Parathyroid adenoma (tissue), 2 donors: ENCODE measurements around the gene UCMA.
"Not testable (repeated sequence)": the region's sequence is repeated elsewhere in the genome, so short reads cannot be mapped to it uniquely, and the experiment has no call there.

Experiments used
- H2AFZ ChIP-seq: fragments of 300-600 bp; sonication (generic); one replicate; pipeline ENCODE4 v1.7.0; 2017; ENCODE audit warnings: antibody characterized with exemption, mild to moderate bottlenecking
- H3K27ac ChIP-seq: fragments of 300-600 bp; sonication (generic); one replicate; pipeline ENCODE4 v1.7.0; 2017
- H3K27me3 ChIP-seq: fragments of 300-600 bp; sonication (generic); one replicate; pipeline ENCODE4 v1.7.0; 2017; ENCODE audit warnings: low read length; ENCODE audit not compliant: control insufficient read depth, insufficient read depth
- H3K36me3 ChIP-seq: fragments of 300-600 bp; sonication (generic); one replicate; pipeline ENCODE4 v1.7.0; 2017; ENCODE audit warnings: low read length; ENCODE audit not compliant: control insufficient read depth, insufficient read depth
- H3K4me1 ChIP-seq: fragments of 300-600 bp; sonication (generic); one replicate; pipeline ENCODE4 v1.7.0; 2017; ENCODE audit warnings: control low read depth
- H3K4me2 ChIP-seq: fragments of 300-600 bp; sonication (generic); one replicate; pipeline ENCODE4 v1.7.0; 2017; ENCODE audit warnings: low read length
- H3K4me3 ChIP-seq: fragments of 300-600 bp; sonication (generic); one replicate; pipeline ENCODE4 v1.7.0; 2017; ENCODE audit warnings: low read depth, low read length
- H3K79me2 ChIP-seq: fragments of 300-600 bp; sonication (generic); one replicate; pipeline ENCODE4 v1.7.0; 2017; ENCODE audit warnings: control low read depth
- H3K9ac ChIP-seq: fragments of 300-600 bp; sonication (generic); one replicate; pipeline ENCODE4 v1.7.0; 2017; ENCODE audit warnings: mild to moderate bottlenecking
- H3K9me3 ChIP-seq: fragments of 300-600 bp; sonication (generic); one replicate; pipeline ENCODE4 v1.7.0; 2017; ENCODE audit warnings: low read length; ENCODE audit not compliant: control insufficient read depth
- CTCF ChIP-seq: fragments of 300-600 bp; sonication (generic); IDR thresholded peaks from one replicate; pipeline ENCODE4 v1.7.0; 2017; ENCODE audit warnings: antibody characterized with exemption, mild to moderate bottlenecking
- donor health status: primary hyperparathyroidism.

The UCMA gene

GRCh38 chr10:13234172-13234571 lies at the start of gene UCMA:
Gene UCMA, minus strand, starts transcription at chr10:13234374. Its CDS starts 116 bp downstream, at chr10:13234258.
- Histone ChIP-seq H3K9me3 (no peaks in the 10 kb centered on the region), H3K4me1 (no peaks in the 10 kb centered on the region), H3K79me2 (no peaks in the 10 kb centered on the region), H3K27me3 (no peaks in the 10 kb centered on the region), H3K9ac (no peak within 1 kb of the TSS), H3K4me2 (no peak within 1 kb of the TSS), H3K27ac (no peak within 1 kb of the TSS), H3K4me3 (no peak within 1 kb of the TSS), H2AFZ (no peak within 1 kb of the TSS), H3K36me3 (no peaks in the 10 kb centered on the region)
- no peak for TF ChIP-seq CTCF

GRCh38 chr10:13282348-13282747 lies 48.2 kb upstream of the UCMA start:
- not testable (repeated sequence) for H3K9ac ChIP-seq, H3K27ac ChIP-seq, H3K36me3 ChIP-seq, H3K9me3 ChIP-seq, H3K4me1 ChIP-seq, H3K27me3 ChIP-seq, H3K79me2 ChIP-seq, H2AFZ ChIP-seq, H3K4me3 ChIP-seq, H3K4me2 ChIP-seq

- no peaks in the 10 kb centered on the region for H3K4me1 ChIP-seq
- H3K27ac ChIP-seq: no peak overlapping the region
- H3K27me3 ChIP-seq: no peaks in the 10 kb centered on the region
- H2AFZ ChIP-seq: no peak overlapping the region
- H3K9ac ChIP-seq: no peak overlapping the region
- H3K79me2 ChIP-seq: no peaks in the 10 kb centered on the region
- H3K4me2 ChIP-seq: no peak overlapping the region
- no peak for TF ChIP-seq CTCF
- no peak overlapping the region for H3K4me3 ChIP-seq
- H3K9me3 ChIP-seq: no peaks in the 10 kb centered on the region
- H3K36me3 ChIP-seq: no peaks in the 10 kb centered on the region
Measured at GRCh38 chr10:13276749-13277365, 42.7 kb upstream of the UCMA start.

GRCh38 chr10:13276146-13276545 lies 42.0 kb upstream of the UCMA start:
- H3K27ac ChIP-seq, H3K9me3 ChIP-seq, H3K4me1 ChIP-seq, H3K36me3 ChIP-seq, H3K79me2 ChIP-seq, H3K4me2 ChIP-seq, H3K9ac ChIP-seq, H3K4me3 ChIP-seq, H3K27me3 ChIP-seq, H2AFZ ChIP-seq: not testable (repeated sequence)

- no peaks in the 10 kb centered on the region for H3K9me3 ChIP-seq
- no peak overlapping the region for H3K4me2 ChIP-seq
- H2AFZ ChIP-seq: peak overlapping the region; percentile 69
- H3K79me2 ChIP-seq: no peaks in the 10 kb centered on the region
- H3K4me1 ChIP-seq: no peaks in the 10 kb centered on the region
- H3K9ac ChIP-seq: no peak overlapping the region
- H3K27ac ChIP-seq: no peak overlapping the region
- H3K4me3 ChIP-seq: no peak overlapping the region
- no peaks in the 10 kb centered on the region for H3K36me3 ChIP-seq
- no peaks in the 10 kb centered on the region for H3K27me3 ChIP-seq
- TF ChIP-seq CTCF: no peak
Measured at GRCh38 chr10:13272164-13272571, 38.0 kb upstream of the UCMA start.
